SK-N-SH (cell line): ENCODE data around the gene RASGEF1C.

Experiments
- CTCF ChIP-seq: fragments of 200-600 bp; sonication (generic); IDR thresholded peaks from 2 replicates; pipeline ENCODE4 v1.6.1; 2017; ENCODE audit warnings: antibody characterized with exemption, mild to moderate bottlenecking, moderate library complexity
- EP300 ChIP-seq, 2 experiments: IDR thresholded peaks; 2 replicates each; pipeline versions ENCODE4 v1.4.0 to v1.6.1; 2012; ENCODE audit warnings: borderline replicate concordance in 1 of 2, low read depth in 1 of 2, low read length in 1 of 2
- EZH2phosphoT487 ChIP-seq: fragments of 200-600 bp; sonication (generic); IDR thresholded peaks from 2 replicates; pipeline ENCODE4 v1.6.1; 2017; ENCODE audit warnings: low read depth, mixed run types, mild to moderate bottlenecking, antibody characterized with exemption, moderate library complexity, borderline replicate concordance
- FOXM1 ChIP-seq: IDR thresholded peaks from 2 replicates; pipeline ENCODE4 v1.4.0; 2012; ENCODE audit warnings: low read depth, mild to moderate bottlenecking
- GABPA ChIP-seq: IDR thresholded peaks from 2 replicates; pipeline ENCODE4 v1.4.0; 2012; ENCODE audit warnings: low read depth, mild to moderate bottlenecking
- GATA2 ChIP-seq: sonication (generic); formaldehyde crosslinking; IDR thresholded peaks from 2 replicates; pipeline ENCODE4 v1.5.0; 2020; ENCODE audit warnings: mild to moderate bottlenecking, missing genetic modification reagents
- MAX ChIP-seq: IDR thresholded peaks from 2 replicates; pipeline ENCODE4 v1.4.0; 2012; ENCODE audit warnings: low read depth
- SMC3 ChIP-seq: IDR thresholded peaks from 2 replicates; pipeline ENCODE4 v1.6.1; 2012; ENCODE audit warnings: low read depth, low read length, improper control_type of control experiment
- USF1 ChIP-seq: IDR thresholded peaks from 2 replicates; pipeline ENCODE4 v1.4.0; 2012; ENCODE audit warnings: low read depth, borderline replicate concordance
- USF2 ChIP-seq: fragments of 150-350 bp; IDR thresholded peaks from 2 replicates; pipeline ENCODE4 v1.6.1; 2017; ENCODE audit warnings: antibody characterized with exemption, low read length, low read depth, borderline replicate concordance

- TF ChIP-seq EZH2phosphoT487: no peak
- TF ChIP-seq CTCF: no peak
- TF ChIP-seq GATA2 (CRISPR knock-in tag): no peak
- no peak for TF ChIP-seq MAX
- no peak for TF ChIP-seq USF1
- no peak for TF ChIP-seq SMC3
- TF ChIP-seq USF2: no peak
- no peak for TF ChIP-seq FOXM1
- TF ChIP-seq EP300 (IDR thresholded peaks at IDR 0.05; ENCODE audit: borderline replicate concordance in 1 of 2, low read depth in 1 of 2, low read length in 1 of 2): no peak
- no peak for TF ChIP-seq GABPA
Measured at GRCh38 chr5:180074462-180074861, 134.5 kb downstream of the RASGEF1C start.
